AG09309 (cell line): Measurements from ENCODE around the gene RPL6.

Experiments used
- DNase-seq: peaks from one replicate; pipeline ENCODE4 v3.0.0-alpha.2; 2010; ENCODE audit warnings: low read depth
- H3K4me3 ChIP-seq: 2 replicates; pipeline ENCODE4 v1.5.1; 2011; ENCODE audit warnings: mild to moderate bottlenecking, low read depth, low read length, moderate library complexity; ENCODE audit not compliant: control insufficient read depth
- CTCF ChIP-seq: IDR thresholded peaks from 2 replicates; pipeline ENCODE4 v1.5.1; 2011; ENCODE audit warnings: mild to moderate bottlenecking, low read depth, low read length, inconsistent platforms; ENCODE audit not compliant: insufficient read depth, control insufficient read depth; ENCODE audit errors: missing control alignments

RPL6 gene

GRCh38 chr12:112357214-112357613 is 52.2 kb downstream of the RPL6 start:
- DNase-seq = no peak
- no peak overlapping the region for H3K4me3 ChIP-seq
- no peak for TF ChIP-seq CTCF
